Keratinocyte (primary cell): ENCODE data around the gene PLEKHN1. TPM values are rescaled to one million over a fixed set of nuclear protein-coding genes. Genes with fewer than 3 reads are reported as not detected.

Experiments
- DNase-seq: peaks from one replicate; pipeline ENCODE4 v3.0.0-alpha.2; 2011; ENCODE audit warnings: low read depth, missing footprints, low spot score
- FAIRE-seq: peaks from 2 replicates; lab custom pipeline; 2011; peaks lifted over from hg19 to GRCh38; lab: Jason Lieb, UNC
- H2AFZ ChIP-seq: 2 replicates; pipeline ENCODE4 v1.6.0; 2012; ENCODE audit warnings: low read length, control low read depth, inconsistent platforms; ENCODE audit not compliant: control insufficient read depth
- H3K27ac ChIP-seq: 2 replicates; pipeline ENCODE4 v1.5.1; 2011; ENCODE audit warnings: low read length; ENCODE audit not compliant: control insufficient read depth, insufficient read depth
- H3K27me3 ChIP-seq: 3 replicates; pipeline ENCODE4 v1.6.0; 2011; ENCODE audit warnings: low read length; ENCODE audit not compliant: control insufficient read depth, insufficient read depth; ENCODE audit errors: extremely low read depth
- H3K36me3 ChIP-seq, 2 experiments: 2 replicates in 1 of 2; 3 replicates in 1 of 2; pipeline ENCODE4 v1.5.1; 2011; ENCODE audit warnings: low read length in 2 of 2, mild to moderate bottlenecking in 1 of 2; ENCODE audit not compliant: control insufficient read depth in 2 of 2, insufficient read depth in 2 of 2; ENCODE audit errors: extremely low read depth in 1 of 2
- H3K4me1 ChIP-seq: 3 replicates; pipeline ENCODE4 v1.5.1; 2011; ENCODE audit warnings: low read length; ENCODE audit not compliant: control insufficient read depth, insufficient read depth; ENCODE audit errors: extremely low read depth
- H3K4me2 ChIP-seq: 3 replicates; pipeline ENCODE4 v1.6.0; 2011; ENCODE audit warnings: low read depth, low read length; ENCODE audit not compliant: control insufficient read depth, insufficient read depth; ENCODE audit errors: extremely low read depth
- H3K4me3 ChIP-seq, 3 experiments: fragments of 200-600 bp in 1 of 3; sonication (generic) in 1 of 3; 2 replicates in 2 of 3; 3 replicates in 1 of 3; pipeline ENCODE4 v1.5.1; 2011 to 2016; ENCODE audit warnings: low read length in 3 of 3, mild to moderate bottlenecking in 3 of 3, control low read depth in 2 of 3, inconsistent platforms in 1 of 3, low read depth in 1 of 3, mixed read lengths in 1 of 3, mixed run types in 1 of 3, moderate library complexity in 1 of 3; ENCODE audit not compliant: control insufficient read depth in 2 of 3, insufficient read depth in 2 of 3; ENCODE audit errors: extremely low read depth in 1 of 3
- H3K79me2 ChIP-seq: 2 replicates; pipeline ENCODE4 v1.6.0; 2012; ENCODE audit warnings: low read length; ENCODE audit not compliant: control insufficient read depth, insufficient read depth
- H3K9ac ChIP-seq: 3 replicates; pipeline ENCODE4 v1.6.0; 2011; ENCODE audit warnings: low read length; ENCODE audit not compliant: control insufficient read depth, insufficient read depth; ENCODE audit errors: extremely low read depth
- H3K9me1 ChIP-seq: 3 replicates; pipeline ENCODE4 v1.6.0; 2011; ENCODE audit warnings: low read length; ENCODE audit not compliant: control insufficient read depth, insufficient read depth; ENCODE audit errors: extremely low read depth
- H3K9me3 ChIP-seq: 2 replicates; pipeline ENCODE4 v1.5.1; 2012; ENCODE audit warnings: low read depth, low read length; ENCODE audit not compliant: control insufficient read depth
- H4K20me1 ChIP-seq: 3 replicates; pipeline ENCODE4 v1.6.0; 2011; ENCODE audit warnings: low read length; ENCODE audit not compliant: control insufficient read depth, insufficient read depth; ENCODE audit errors: extremely low read depth
- CTCF ChIP-seq, 3 experiments: IDR thresholded peaks in 1 of 3; conservative IDR thresholded peaks in 1 of 3; optimal IDR thresholded peaks in 1 of 3; 2 replicates in 2 of 3; 3 replicates in 1 of 3; pipeline versions ENCODE3 to v1.5.1; 2011; ENCODE audit warnings: low read length in 3 of 3, mild to moderate bottlenecking in 3 of 3, moderate library complexity in 2 of 3, control low read depth in 1 of 3, inconsistent platforms in 1 of 3; ENCODE audit not compliant: insufficient read depth in 2 of 3; ENCODE audit errors: extremely low read depth in 1 of 3
- EZH2 ChIP-seq: IDR thresholded peaks from one replicate; pipeline ENCODE4 v1.6.1; 2012; ENCODE audit warnings: inconsistent platforms, mild to moderate bottlenecking, low read length, moderate library complexity
- dilution Hi-C: fragments of 300-500 bp; cut with MboI; formaldehyde crosslinking; loops from one replicate; pipeline ENCODE4 v1.7.0; 2020; ENCODE audit warnings: low sequenced_read_pairs; ENCODE audit not compliant: extremely low pct_ligation_motif_present
- polyA plus RNA-seq, 5 experiments: library from polyadenylated mRNA; depleted of rRNA in 3 of 5; stranded (reverse) in 3 of 5; stranded (forward) in 1 of 5; unstranded in 1 of 5; fragments of >200 nt; gene quantifications; 1 replicate in 1 of 5; 2 replicates in 3 of 5; 3 replicates in 1 of 5; pipeline versions ENCODE4 v1.2.1 to v1.2.3, GENCODE V29; 2011 to 2012; ENCODE audit warnings: missing spikeins in 2 of 5, low read depth in 1 of 5, low replicate concordance in 1 of 5

Gene PLEKHN1
- polyA plus RNA-seq, 1 donor (not counting 4 experiments of a cell fraction or from before 2014, with no cell fraction given) = 2.5 TPM

- no peaks in the 10 kb centered on the region for H3K9me3 ChIP-seq
- no peak overlapping the region for H3K4me2 ChIP-seq
- H3K4me3 ChIP-seq = no peak overlapping the region
- no peaks in the 10 kb centered on the region for H4K20me1 ChIP-seq
- dilution Hi-C loops = no loop called here
- no peaks in the 10 kb centered on the region for H3K36me3 ChIP-seq
- no peaks in the 10 kb centered on the region for H3K9me1 ChIP-seq
- H3K27ac ChIP-seq = no peak overlapping the region
- H3K27me3 ChIP-seq = peaks cover 5% of the 10 kb centered on the region
- no peak for TF ChIP-seq CTCF (optimal IDR thresholded peaks at IDR 0.05 in 1 of 3, IDR thresholded peaks at IDR 0.05 in 1 of 3, conservative IDR thresholded peaks at IDR 0.05 in 1 of 3; ENCODE audit: extremely low read depth in 1 of 3, insufficient read depth in 2 of 3, low read length in 3 of 3)
- TF ChIP-seq EZH2 = no peak
- no peak for DNase-seq
- FAIRE-seq = no peak
- no peak overlapping the region for H3K9ac ChIP-seq
- no peaks in the 10 kb centered on the region for H3K79me2 ChIP-seq
- H3K4me1 ChIP-seq = no peaks in the 10 kb centered on the region
- no peak overlapping the region for H2AFZ ChIP-seq
Measured at GRCh38 chr1:991895-992294, 25.6 kb downstream of the PLEKHN1 start.

GRCh38 chr1:992362-992761 lies 26.1 kb downstream of the PLEKHN1 start:
- DNase-seq (no peak), FAIRE-seq (no peak)
- H2AFZ ChIP-seq = no peak overlapping the region
- dilution Hi-C loops = no loop called here
- no peak overlapping the region for H3K27ac ChIP-seq
- no peaks in the 10 kb centered on the region for H3K9me3 ChIP-seq
- H3K9ac ChIP-seq = no peak overlapping the region
- no peaks in the 10 kb centered on the region for H3K79me2 ChIP-seq
- no peaks in the 10 kb centered on the region for H3K9me1 ChIP-seq
- H3K36me3 ChIP-seq = no peaks in the 10 kb centered on the region
- no peak overlapping the region for H3K4me2 ChIP-seq
- H3K27me3 ChIP-seq = peaks cover 9% of the 10 kb centered on the region
- H3K4me3 ChIP-seq = no peak overlapping the region
- TF ChIP-seq CTCF (optimal IDR thresholded peaks at IDR 0.05 in 1 of 3, IDR thresholded peaks at IDR 0.05 in 1 of 3, conservative IDR thresholded peaks at IDR 0.05 in 1 of 3; ENCODE audit: extremely low read depth in 1 of 3, insufficient read depth in 2 of 3, low read length in 3 of 3) (no peak), EZH2 (no peak)
- H3K4me1 ChIP-seq = no peaks in the 10 kb centered on the region
- H4K20me1 ChIP-seq = no peaks in the 10 kb centered on the region
